Keratinocyte (primary cell): ENCODE data around the gene CSNK1G2.

Source experiments
- CTCF ChIP-seq, 3 experiments: IDR thresholded peaks in 1 of 3; conservative IDR thresholded peaks in 1 of 3; optimal IDR thresholded peaks in 1 of 3; 2 replicates in 2 of 3; 3 replicates in 1 of 3; pipeline versions ENCODE3 to v1.5.1; 2011; ENCODE audit warnings: low read length in 3 of 3, mild to moderate bottlenecking in 3 of 3, moderate library complexity in 2 of 3, control low read depth in 1 of 3, inconsistent platforms in 1 of 3; ENCODE audit not compliant: insufficient read depth in 2 of 3; ENCODE audit errors: extremely low read depth in 1 of 3
- EZH2 ChIP-seq: IDR thresholded peaks from one replicate; pipeline ENCODE4 v1.6.1; 2012; ENCODE audit warnings: inconsistent platforms, mild to moderate bottlenecking, low read length, moderate library complexity

GRCh38 chr19:1907563-1908363 lies 33.2 kb upstream of the CSNK1G2 start:
- TF ChIP-seq CTCF (optimal IDR thresholded peaks at IDR 0.05 in 1 of 3, IDR thresholded peaks at IDR 0.05 in 1 of 3, conservative IDR thresholded peaks at IDR 0.05 in 1 of 3; ENCODE audit: extremely low read depth in 1 of 3, insufficient read depth in 2 of 3, low read length in 3 of 3) (no peak), EZH2 (no peak)
